HG03025 (cell line): ENCODE results near the gene CDHR2.
"Not testable (repeated sequence)": the region's sequence is repeated elsewhere in the genome, so short reads cannot be mapped to it uniquely, and the experiment has no call there.

Experiments used
- ATAC-seq: cut with Tn5 transposase; IDR thresholded peaks from one replicate; pipeline ENCODE4 v1.9.1; 2021; ENCODE audit warnings: mild to moderate bottlenecking, moderate library complexity; ENCODE audit not compliant: unreplicated experiment, low FRiP score

CDHR2 gene

DNA sequence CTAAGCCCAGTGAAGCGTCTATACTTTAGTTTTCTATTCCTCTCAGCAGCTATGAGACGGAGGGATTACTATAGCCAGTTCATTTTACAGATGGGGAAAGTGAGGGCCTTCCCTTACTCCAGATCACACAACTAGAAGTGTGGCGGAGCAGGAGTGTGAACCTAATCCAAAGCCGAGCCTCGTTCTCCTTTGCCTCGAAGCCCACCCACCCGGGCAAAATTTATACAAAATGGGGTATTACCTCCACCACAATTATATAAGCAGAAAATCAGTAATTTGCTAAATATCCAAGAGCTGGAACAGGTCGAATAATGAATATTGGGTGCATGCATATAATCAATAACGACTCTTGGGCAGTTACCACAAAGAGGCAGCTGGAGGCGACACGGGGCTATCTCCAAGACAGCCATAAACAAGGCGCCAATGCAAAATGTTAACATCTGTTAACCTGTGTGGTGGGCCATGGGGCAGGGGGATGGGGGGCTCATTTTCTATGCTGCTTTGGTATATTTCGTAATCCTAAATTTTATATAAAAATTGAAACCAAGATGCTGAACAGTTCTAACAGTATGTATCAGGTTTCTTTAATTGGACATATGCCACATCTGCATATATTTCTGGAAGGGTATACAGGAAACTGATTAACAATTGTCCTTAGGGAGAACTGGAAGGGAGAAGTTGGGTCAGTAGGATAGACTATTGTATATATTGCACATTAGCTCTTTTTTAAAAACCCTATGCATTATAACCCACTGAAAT, 10.7 kb upstream of the CDHR2 start:
- no peak for ATAC-seq

DNA sequence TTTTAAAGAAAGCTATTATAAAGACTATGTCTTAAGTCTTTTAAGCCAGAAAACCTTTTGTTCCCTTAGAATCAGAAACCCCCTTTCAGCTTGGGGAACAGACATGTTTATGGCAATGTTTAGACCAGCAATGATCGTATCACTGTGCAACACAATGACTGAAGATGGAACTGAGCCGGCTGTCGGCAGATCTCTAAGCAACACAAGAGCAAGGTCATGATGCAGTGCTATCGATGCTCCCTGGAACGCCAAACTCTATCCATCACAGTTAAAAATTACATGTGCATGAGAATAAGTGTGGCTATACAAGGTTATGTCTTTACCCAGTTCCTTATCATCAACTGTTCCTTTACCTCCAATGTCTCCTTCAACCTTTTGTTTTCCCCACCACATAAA, 10.2 kb upstream of the CDHR2 start:
- no peak for ATAC-seq

DNA sequence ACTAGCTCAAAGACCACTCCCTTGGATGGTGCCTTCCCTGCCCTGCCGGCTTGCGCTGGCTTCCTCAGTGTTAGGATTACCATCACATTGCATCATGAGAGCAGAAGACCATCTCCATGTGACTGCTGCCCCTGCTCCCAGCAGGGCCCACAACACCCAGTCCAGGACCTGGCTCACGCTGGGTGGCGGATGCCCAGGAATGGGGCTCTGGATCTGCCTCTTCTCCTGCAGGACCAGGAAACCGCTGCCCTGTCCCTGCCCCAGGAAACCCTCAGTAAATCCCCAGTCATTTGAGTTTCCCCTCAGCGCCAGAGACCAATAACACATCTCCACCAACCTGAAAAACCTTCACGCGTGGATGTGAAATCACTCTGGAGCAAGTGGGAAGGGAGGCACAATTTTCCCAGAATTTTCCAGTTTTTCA, 8.7 kb upstream of the CDHR2 start:
- no peak for ATAC-seq

- ATAC-seq: no peak
Observed at GRCh38 chr5:176540956-176541337, 8.2 kb upstream of the CDHR2 start.

DNA sequence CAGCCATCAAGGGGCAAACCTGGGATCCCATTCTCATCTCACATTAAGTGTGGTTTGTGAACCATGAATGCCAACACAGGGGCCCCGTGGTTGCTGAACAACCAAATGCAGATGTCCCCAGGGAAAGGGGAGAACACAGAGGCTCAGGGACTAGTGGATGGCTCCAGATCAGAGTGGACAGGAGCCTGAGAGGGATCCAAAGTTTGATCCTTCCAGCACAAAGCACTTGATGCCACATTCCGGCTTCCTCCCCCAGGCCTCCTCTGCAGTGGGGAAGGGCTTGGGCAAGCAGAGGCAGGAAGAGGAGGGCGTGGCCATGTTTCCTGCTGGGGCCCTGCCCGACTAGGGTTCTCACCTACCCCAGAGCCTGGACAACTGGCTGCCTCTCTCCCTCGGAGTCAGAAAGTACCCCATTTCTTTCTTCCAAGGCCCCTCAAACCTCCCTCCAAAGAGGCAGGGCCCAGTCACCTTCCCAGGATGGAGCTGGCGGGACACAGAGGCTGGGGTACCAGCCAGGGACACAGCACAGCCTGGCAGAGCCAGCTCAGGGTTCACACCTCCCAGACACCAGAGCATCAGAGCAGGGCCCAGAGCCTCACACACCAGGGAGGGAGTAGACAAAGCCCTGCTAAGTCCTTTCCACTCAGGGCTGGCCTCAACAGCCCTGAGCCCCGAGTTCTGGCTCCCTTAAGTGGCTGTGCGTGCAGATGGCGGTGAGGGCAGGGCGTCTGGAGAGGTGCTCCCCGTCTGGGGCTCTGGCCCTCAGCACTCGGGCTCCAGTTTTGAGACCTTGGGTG, 7.6 kb upstream of the CDHR2 start:
- no peak for ATAC-seq

GRCh38 chr5:176542135-176542595, 7.0 kb upstream of the CDHR2 start:
- no peak for ATAC-seq

- ATAC-seq: peak; percentile 39
Observed at GRCh38 chr5:176542596-176543427, 6.3 kb upstream of the CDHR2 start.

GRCh38 chr5:176543428-176544182, 5.5 kb upstream of the CDHR2 start:
- peak; percentile 69 for ATAC-seq

- ATAC-seq: no peak
Observed at GRCh38 chr5:176545388-176545736, 3.8 kb upstream of the CDHR2 start.

GRCh38 chr5:176545737-176546509, 3.2 kb upstream of the CDHR2 start:
- no peak for ATAC-seq

GRCh38 chr5:176547802-176548201, 1.3 kb upstream of the CDHR2 start:
- no peak for ATAC-seq

DNA sequence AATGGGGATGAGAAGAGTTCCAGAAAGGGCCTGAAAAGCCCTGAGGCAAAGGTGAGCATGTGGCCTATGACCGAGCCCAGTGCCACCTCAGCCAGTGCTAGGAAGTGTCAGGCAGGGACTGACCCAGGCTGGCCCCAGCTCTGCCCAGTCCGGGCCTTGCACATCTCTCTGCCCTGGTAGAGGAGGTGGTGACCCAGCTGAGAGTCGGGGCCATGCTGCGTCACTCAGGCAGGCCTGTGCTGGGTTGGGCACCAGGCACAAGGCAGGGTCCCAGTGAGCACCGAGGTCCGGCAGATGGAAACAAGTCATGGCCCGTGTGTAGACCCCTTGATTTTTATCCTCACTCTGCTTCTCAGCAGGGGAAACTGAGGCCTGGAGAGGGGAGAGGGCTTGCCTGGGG, 729 bp downstream of the CDHR2 start:
- ATAC-seq: no peak

GRCh38 chr5:176550275-176550831, 1.2 kb downstream of the CDHR2 start:
- ATAC-seq: no peak

GRCh38 chr5:176550937-176551336, 1.8 kb downstream of the CDHR2 start:
- ATAC-seq: not testable (repeated sequence)

- no peak for ATAC-seq
Observed at GRCh38 chr5:176552332-176552869, 3.3 kb downstream of the CDHR2 start.

DNA sequence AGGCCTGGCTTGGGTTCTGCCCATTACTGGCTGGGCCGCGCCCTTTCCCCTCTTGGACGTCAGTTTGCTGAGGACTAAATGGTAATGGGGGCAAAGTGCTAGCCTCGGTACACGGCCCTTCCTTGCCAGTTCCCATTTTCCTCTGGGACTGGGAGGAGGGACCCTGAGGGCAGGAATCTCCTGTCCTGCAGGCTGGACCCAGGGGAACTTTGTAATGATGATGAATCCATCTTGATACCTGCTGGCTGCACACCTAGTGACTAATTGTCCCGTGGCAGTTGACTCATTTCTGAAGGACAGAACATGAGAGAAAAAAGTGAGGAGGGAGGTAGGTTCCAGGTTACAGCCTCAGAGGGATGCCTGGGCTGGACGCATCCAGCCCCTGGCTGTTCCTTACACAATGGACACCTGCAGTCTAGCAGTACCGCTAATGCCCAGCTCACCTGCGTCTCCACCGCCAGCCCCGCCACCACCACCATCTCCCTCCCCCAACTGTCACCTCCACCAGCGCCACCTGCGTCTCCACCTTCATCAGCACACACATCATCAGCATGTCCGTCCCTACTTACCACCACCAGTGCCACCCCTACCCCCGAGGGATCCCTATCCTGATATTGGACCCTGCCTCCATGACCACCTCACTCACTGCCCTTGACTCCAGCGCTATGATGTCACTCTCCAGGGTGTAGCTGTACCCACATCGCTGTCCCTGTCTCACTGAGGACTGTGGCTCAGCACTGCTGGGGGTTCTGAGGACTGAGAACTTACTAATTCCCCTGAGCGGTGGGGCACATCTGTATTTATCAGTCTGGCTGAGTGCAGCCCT, 4.3 kb downstream of the CDHR2 start:
- ATAC-seq: no peak

DNA sequence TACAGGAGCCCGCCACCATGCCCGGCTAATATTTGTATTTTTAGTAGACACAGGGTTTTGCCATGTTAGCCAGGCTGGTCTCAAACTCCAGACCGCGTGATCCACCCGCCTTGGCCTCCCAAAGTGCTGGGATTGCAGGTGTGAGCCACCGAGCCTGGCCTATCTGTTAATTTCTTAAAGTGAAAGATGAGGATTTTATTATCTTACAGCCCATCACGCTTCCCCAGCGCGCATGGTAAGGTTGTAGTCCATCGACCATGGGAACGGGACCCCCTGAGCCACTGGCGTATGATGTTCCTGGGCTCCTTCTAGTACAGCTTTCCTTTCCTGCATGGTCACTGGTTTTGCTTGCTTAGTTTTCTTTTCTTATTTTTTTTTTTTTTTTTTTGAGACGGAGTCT, 8.7 kb downstream of the CDHR2 start:
- no peak for ATAC-seq

DNA sequence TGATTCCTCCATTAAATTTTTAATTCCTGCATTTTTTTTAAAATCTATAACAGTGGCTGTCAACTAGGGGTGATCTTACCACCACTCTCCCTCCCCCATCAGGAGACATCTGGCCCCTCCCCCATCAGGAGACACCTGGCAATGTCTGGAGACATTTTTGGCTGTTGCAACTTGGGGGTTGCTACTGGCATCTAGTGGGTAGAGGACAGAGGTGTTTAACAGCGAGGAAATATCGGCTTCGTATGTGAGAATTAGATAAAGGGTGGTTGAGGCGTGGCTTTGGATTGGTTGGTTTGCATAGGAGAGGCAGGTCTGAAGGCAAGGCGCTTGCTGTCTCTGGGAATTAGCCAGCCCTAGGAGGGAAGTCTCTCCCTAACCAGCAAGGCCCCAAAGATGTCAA, 10.5 kb downstream of the CDHR2 start:
- ATAC-seq: no peak
